NCI-H526 treated with DMSO at 0.1 percent for 48 hours (cell line): ENCODE results near the gene ZNF382.
"Not testable (repeated sequence)": the region's sequence is repeated elsewhere in the genome, so short reads cannot be mapped to it uniquely, and the experiment has no call there.

Experiments
- DNase-seq: peaks from one replicate; lab custom pipeline; 2025; lab: John Stamatoyannopoulos, UW

The ZNF382 gene

GRCh38 chr19:36605101-36605876, at the start of gene ZNF382:
Gene ZNF382 (plus strand): TSS chr19:36605313. CDS start chr19:36609915, 4,602 bp downstream.
- DNase-seq, result peak; percentile 70

DNA sequence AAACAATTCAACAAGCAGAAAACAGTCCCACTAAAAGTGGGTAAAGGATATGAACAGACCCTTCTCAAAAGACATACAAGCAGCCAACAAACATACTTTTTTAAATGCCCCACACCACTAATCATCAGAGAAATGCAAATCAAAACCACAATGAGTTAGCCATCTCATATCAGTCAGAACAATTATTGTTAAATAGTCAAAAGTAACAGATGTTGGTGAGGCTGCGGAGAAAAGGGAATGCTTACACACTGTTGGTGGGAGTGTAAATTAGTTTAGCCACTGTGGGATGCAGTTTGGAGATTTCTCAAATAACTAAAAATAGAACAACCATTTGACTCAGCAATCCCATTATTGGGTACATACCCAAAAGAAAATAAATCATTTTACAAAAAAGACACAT, 40.7 kb upstream of the ZNF382 start:
- no peak for DNase-seq

GRCh38 chr19:36572593-36573019, 32.5 kb upstream of the ZNF382 start:
- no peak for DNase-seq

- DNase-seq, result peak; percentile 94
Measured at GRCh38 chr19:36573020-36573894, 31.9 kb upstream of the ZNF382 start, which contains the start of gene ZNF529. Gene ZNF529 (minus strand): TSS chr19:36573292. CDS start chr19:36572346, 946 bp downstream.

- DNase-seq, result no peak
Measured at GRCh38 chr19:36573895-36574720, 31.0 kb upstream of the ZNF382 start.

- no peak for DNase-seq
Measured at GRCh38 chr19:36574741-36575140, 30.4 kb upstream of the ZNF382 start.

- no peak for DNase-seq
Measured at GRCh38 chr19:36577271-36577996, 27.7 kb upstream of the ZNF382 start.

DNA sequence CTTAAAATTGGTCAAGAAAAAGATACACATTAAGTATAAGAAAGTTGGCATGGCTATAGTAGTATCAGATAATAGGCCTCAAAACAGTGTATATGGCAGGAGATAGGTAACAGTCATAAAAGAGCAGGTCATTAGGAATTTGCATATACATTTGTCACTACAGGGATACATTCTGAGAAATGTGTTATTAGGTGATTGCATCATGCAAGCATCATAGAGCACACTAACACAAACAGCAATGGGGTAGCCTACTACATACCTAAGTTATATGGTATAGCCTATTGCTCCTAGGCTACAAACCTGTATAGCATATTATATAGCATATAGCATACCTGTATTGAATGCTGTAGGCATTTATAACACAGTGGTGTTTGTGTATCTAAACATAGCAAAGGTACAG, 25.9 kb upstream of the ZNF382 start:
- DNase-seq, result no peak

DNA sequence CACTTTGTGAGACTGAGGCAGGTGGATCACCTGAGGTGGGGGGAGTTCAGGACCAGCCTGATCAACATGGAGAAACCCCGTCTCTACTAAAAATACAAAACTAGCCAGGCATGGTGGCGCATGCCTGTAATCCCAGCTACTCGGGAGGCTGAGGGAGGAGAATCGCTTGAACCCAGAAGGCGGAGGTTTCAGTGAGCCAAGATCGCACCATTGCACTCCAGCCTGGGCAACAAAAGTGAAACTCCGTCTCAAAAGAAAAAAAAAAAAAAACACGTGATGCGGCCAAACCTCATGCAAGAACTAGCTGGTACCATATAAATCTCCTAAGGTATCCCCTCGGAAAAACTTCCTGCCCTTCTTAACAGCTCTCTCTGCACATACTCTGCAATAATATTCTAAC, 2.4 kb upstream of the ZNF382 start:
- DNase-seq, result not testable (repeated sequence)

- DNase-seq, result peak; percentile 37
Measured at GRCh38 chr19:36604656-36605100, 435 bp upstream of the ZNF382 start.

DNA sequence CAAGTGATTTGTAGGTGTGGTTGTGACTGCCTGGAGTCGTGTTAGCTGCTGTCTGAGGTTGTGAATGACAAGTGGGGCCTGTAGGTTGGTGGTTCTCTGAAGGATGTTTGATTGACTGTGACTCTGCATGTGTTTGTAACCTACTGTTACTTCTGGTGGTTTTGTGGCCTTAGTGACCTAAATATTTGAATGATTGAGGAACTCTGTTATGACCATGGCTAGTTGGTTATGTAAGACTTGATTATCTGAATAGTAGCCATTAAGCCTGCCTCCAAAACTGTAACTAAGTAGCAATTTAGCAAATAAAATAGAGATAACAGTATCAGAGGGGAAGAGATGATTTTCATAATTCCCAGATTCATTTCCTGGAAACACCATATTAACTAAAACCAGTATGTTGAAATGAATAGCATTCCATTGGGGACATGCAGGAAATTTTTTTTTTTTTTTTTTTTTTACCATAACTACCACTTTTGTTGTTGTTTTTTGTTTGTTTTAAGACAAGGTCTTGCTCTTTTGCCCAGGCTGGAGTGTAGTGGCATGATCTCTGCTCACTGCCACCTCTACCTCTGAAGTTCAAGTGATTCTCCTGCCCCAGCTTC, 865 bp downstream of the ZNF382 start:
- no peak for DNase-seq

GRCh38 chr19:36627057-36627456, 21.9 kb downstream of the ZNF382 start:
- no peak for DNase-seq

GRCh38 chr19:36635342-36635741, 30.2 kb downstream of the ZNF382 start:
- no peak for DNase-seq

DNA sequence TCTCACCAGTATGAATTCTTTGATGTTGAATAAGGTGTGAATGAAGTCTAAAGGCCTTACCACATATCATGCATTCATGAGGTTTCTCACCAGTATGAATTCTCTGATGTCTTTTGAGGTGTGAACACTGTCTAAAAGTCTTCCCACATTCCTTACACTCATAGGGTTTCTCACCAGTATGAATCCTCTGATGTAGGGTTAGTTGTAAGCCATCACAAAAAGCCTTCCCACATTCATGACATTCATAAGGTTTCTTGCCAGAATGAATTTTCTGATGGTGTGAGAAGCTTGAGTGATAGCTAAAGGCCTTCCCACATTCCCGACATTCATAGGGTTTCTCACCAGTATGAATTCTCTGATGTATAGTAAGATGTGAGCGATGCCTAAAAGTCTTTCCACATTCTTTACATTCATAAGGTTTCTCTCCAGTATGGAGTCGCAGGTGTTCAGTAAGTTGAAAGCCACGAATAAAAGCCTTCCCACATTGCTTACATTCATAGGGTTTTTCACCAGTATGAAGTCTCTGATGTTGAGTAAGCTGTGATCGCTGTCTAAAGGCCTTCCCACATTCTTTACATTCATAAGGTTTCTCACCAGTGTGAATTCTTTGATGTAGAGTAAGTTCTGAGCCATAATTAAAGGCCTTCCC, 33.9 kb downstream of the ZNF382 start:
- no peak for DNase-seq

DNA sequence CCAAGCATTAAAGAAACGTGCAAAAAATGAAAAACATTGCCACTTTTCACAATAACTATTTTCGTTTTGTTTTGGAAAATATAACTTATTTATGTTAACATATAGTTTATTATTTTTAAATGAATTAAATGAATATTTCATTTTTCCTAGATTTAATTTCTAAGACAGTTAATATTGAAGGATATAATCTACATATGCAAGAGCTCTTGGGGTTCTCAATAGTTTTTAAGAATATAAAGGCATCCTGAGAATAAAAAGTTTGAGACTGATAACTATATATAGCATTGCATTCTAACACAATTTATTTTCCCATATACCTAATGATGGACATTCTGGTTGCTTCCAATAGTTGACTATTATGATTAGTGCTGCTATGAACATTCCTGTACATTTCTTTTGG, 41.6 kb downstream of the ZNF382 start:
- no peak for DNase-seq

- no peak for DNase-seq
Measured at GRCh38 chr19:36652958-36653357, 47.8 kb downstream of the ZNF382 start.

DNA sequence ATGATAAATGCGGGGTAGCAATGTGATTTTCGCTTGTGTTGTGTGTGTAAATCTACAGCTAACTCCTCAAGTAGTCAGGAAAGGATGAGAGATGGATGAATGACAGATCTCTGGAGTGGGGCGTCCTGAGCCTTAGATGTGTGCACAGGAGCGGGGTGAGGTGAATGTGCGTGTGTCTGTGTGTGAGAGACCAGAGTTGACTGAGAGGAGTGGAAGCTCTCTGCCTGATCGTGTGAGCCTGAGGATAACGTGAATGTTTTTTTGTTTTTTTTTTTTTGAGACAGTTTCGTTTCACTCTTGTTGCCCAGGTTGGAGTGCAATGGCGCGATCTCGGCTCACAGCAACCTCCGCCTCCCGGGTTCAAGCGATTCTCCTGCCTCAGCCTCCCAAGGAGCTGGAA, 60.7 kb downstream of the ZNF382 start:
- DNase-seq, result no peak

GRCh38 chr19:36668646-36669045, 63.5 kb downstream of the ZNF382 start:
- DNase-seq, result no peak

DNA sequence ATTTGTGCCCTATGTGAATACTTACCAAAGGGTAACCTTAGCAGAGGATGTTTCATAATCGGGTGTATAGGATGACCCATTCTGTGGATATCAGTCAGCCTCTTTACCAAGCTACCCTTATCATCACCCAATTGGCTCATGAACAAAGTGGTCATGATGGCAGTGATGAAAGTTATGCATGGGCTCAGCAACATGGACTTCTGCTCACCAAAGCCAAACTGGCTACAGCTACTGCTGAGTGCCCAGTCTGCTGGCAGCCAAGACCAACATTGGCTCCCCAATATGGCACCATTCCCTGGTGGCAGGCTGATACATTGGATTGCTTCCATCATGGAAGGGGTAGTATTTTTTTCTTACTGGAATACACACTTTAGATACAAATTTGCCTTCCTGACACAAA, 67.3 kb downstream of the ZNF382 start:
- DNase-seq, result no peak

DNA sequence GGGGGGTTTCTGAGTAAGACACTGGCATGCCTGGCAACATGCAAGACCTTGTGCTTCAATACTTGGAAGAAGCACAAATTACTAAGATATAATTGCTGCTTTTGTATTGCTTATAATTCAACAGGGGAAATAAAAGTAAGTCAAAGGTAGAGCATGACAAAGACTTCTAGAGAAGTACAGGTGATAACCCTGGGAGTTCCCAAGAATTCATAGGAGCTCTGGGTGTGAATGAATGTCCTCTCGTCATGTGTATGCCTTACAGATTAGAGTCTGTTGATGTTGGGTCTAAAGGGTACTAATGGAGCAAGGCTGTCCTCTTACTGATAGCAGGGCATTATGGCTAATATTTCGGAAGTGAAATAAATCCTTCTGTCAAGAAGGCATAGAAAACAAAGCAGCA, 69.1 kb downstream of the ZNF382 start:
- no peak for DNase-seq
